ENCODE measurements around the gene NTNG2. TPM values are rescaled to one million over a fixed set of nuclear protein-coding genes. Genes with fewer than 3 reads are reported as not detected.
"Not testable (repeated sequence)": the region's sequence is repeated elsewhere in the genome, so short reads cannot be mapped to it uniquely, and the experiment has no call there.

The NTNG2 gene
- total RNA-seq, 4 donors from 2014 or later: 0.44 to 1.2 (median 0.75) TPM

DNA sequence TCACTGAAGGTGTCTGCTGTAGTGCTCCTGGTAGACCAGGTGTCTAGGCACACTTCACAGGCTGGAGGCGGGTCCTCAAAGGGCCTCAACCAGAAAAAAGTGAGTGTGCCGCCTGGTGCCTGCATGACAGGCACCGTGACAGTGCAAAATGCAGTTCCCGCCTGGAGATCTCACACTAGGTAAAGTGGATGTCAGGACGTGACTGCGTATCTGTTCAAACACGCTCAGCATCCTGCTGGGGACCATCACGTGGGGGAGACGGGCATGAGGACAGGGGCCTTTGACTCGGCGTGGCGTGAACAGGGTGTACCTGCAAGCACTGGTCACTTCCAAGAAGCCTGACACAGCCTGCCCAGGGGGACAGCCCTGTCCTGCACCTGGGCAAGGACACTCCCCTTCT, 32.3 kb upstream of the NTNG2 start:
- DNase-seq: no peak
- intact Hi-C loops (cut with DNase I): no loop called here
- Histone ChIP-seq H3K27me3 (no peaks in the 10 kb centered on the region), H3K27ac (no peak overlapping the region), H3K4me3 (replicated peaks in 1 of 3) (no peak overlapping the region), H3K9me3 (no peaks in the 10 kb centered on the region), H3K4me1 (peaks cover 3 to 4% of the 10 kb centered on the region in 2 donors), H3K36me3 (no peaks in the 10 kb centered on the region)
- 77 to 85% methylated on average over 12 of the region's 12 CpGs for WGBS, 2 donors
- TF ChIP-seq, protein P1, sequence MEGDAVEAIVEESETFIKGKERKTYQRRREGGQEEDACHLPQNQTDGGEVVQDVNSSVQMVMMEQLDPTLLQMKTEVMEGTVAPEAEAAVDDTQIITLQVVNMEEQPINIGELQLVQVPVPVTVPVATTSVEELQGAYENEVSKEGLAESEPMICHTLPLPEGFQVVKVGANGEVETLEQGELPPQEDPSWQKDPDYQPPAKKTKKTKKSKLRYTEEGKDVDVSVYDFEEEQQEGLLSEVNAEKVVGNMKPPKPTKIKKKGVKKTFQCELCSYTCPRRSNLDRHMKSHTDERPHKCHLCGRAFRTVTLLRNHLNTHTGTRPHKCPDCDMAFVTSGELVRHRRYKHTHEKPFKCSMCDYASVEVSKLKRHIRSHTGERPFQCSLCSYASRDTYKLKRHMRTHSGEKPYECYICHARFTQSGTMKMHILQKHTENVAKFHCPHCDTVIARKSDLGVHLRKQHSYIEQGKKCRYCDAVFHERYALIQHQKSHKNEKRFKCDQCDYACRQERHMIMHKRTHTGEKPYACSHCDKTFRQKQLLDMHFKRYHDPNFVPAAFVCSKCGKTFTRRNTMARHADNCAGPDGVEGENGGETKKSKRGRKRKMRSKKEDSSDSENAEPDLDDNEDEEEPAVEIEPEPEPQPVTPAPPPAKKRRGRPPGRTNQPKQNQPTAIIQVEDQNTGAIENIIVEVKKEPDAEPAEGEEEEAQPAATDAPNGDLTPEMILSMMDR (IDR thresholded peaks at IDR 0.05): no peak
- no peak for TF ChIP-seq POLR2A (IDR thresholded peaks at IDR 0.05)

- DNase-seq; H3K4me3 ChIP-seq (replicated peaks in 1 of 3); H3K27me3 ChIP-seq; H3K4me1 ChIP-seq; H3K36me3 ChIP-seq; H3K9me3 ChIP-seq; H3K27ac ChIP-seq: not testable (repeated sequence)
- WGBS, 2 donors: 74 to 75% methylated on average over 5 of the region's 5 CpGs
- intact Hi-C loops (cut with DNase I): loop anchor here (10.0 kb wide), 1 partner anchor 339 kb away; no protein-coding TSS in a partner anchor
These were observed 27.8 kb upstream of the NTNG2 start for GRCh38 chr9:132134085-132134484.

DNA sequence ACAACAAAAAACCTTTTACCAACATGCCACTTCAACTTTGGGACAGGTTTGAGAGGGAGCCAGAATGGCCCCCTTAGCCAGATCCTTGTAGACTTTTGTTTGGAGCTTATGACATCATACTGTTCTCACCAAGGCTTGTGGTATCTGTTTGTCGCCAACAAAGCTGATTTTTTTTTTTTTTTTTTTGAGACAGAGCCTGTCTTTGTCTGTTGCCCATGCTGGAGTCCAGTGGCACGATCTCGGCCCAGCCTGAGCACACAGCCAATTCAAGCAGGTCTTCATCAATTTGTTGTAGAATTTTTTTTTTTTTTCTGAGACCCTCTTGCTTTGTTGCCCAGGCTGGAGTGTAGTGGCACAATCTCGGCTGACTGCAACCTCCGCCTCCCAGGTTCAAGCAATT, 26.4 kb upstream of the NTNG2 start:
- no peaks in the 10 kb centered on the region for H3K4me1 ChIP-seq
- H3K27ac ChIP-seq: no peak overlapping the region
- no peak for DNase-seq
- H3K4me3 ChIP-seq (replicated peaks in 1 of 3): no peak overlapping the region
- no peak for TF ChIP-seq POLR2A (IDR thresholded peaks at IDR 0.05)
- TF ChIP-seq, protein P1 (IDR thresholded peaks at IDR 0.05): no peak
- intact Hi-C loops (cut with DNase I): loop anchor here (10.0 kb wide), 1 partner anchor 341 kb away; no protein-coding TSS in a partner anchor
- no peaks in the 10 kb centered on the region for H3K9me3 ChIP-seq
- no peaks in the 10 kb centered on the region for H3K27me3 ChIP-seq
- H3K36me3 ChIP-seq: no peaks in the 10 kb centered on the region
- WGBS, 2 donors: 84 to 88% methylated on average over 5 of the region's 5 CpGs

- H3K36me3 ChIP-seq: no peaks in the 10 kb centered on the region
- intact Hi-C loops (cut with DNase I): loop anchor here (10.0 kb wide), 1 partner anchor 341 kb away; no protein-coding TSS in a partner anchor
- H3K27ac ChIP-seq: no peak overlapping the region
- H3K4me1 ChIP-seq: peaks cover 3 to 5% of the 10 kb centered on the region in 2 donors
- no peak for DNase-seq
- H3K9me3 ChIP-seq: no peaks in the 10 kb centered on the region
- no peak overlapping the region for H3K4me3 ChIP-seq (replicated peaks in 1 of 3)
- TF ChIP-seq, protein P1 (IDR thresholded peaks at IDR 0.05): no peak
- no peak for TF ChIP-seq POLR2A (IDR thresholded peaks at IDR 0.05)
- WGBS, 2 donors: 46 to 48% methylated on average over 12 to 14 of the region's 16 CpGs
- H3K27me3 ChIP-seq: no peaks in the 10 kb centered on the region
These were observed 25.6 kb upstream of the NTNG2 start for GRCh38 chr9:132136151-132136780.

DNA sequence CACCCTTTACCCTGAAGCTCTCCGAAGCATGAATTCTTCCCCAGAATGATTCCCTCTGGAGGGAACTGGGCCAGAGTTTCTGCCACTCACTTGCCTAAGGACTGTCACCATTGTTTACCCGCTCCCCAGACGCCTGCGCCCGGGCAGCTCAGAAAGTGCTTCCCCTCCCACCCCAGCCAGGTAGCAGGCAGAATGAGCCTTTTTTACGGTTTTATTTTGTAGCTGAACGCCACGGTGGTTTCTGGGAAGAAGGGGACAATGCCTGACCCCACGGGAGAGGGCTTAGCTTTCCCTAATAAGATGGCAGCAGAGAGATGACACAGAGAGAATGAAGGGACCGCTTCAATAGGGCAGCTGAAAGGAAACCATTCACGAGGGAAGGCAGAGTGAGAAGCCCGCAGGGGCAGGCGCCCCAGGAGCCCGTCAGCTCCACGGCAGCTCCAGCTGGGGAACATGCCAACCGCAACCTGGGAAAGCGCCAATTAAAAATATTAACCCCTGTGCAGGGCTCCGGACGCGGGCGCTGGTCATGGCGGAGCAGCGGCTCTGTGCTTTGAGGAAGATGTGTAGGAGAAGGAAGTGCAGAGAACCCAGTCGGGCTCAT, 20.4 kb upstream of the NTNG2 start:
- Histone ChIP-seq H3K36me3 (no peaks in the 10 kb centered on the region), H3K4me3 (replicated peaks in 1 of 3) (no peak overlapping the region), H3K27me3 (no peaks in the 10 kb centered on the region), H3K27ac (no peak overlapping the region), H3K9me3 (no peaks in the 10 kb centered on the region), H3K4me1 (peaks cover 7 to 11% of the 10 kb centered on the region in 2 donors)
- intact Hi-C loops (cut with DNase I): no loop called here
- TF ChIP-seq POLR2A (IDR thresholded peaks at IDR 0.05): no peak
- TF ChIP-seq, protein P1 (IDR thresholded peaks at IDR 0.05): no peak
- 2 to 4% methylated on average over 24 of the region's 24 CpGs for WGBS, 2 donors
- peak; percentile 30 to 35 for DNase-seq
